Keratinocyte (primary cell): Measurements from ENCODE around the gene AGMAT. TPM values are rescaled to one million over a fixed set of nuclear protein-coding genes. Genes with fewer than 3 reads are reported as not detected.

Experiments
- DNase-seq: peaks from one replicate; pipeline ENCODE4 v3.0.0-alpha.2; 2011; ENCODE audit warnings: low read depth, missing footprints, low spot score
- FAIRE-seq: peaks from 2 replicates; lab custom pipeline; 2011; peaks lifted over from hg19 to GRCh38; lab: Jason Lieb, UNC
- H2AFZ ChIP-seq: 2 replicates; pipeline ENCODE4 v1.6.0; 2012; ENCODE audit warnings: low read length, control low read depth, inconsistent platforms; ENCODE audit not compliant: control insufficient read depth
- H3K27ac ChIP-seq: 2 replicates; pipeline ENCODE4 v1.5.1; 2011; ENCODE audit warnings: low read length; ENCODE audit not compliant: control insufficient read depth, insufficient read depth
- H3K27me3 ChIP-seq: 3 replicates; pipeline ENCODE4 v1.6.0; 2011; ENCODE audit warnings: low read length; ENCODE audit not compliant: control insufficient read depth, insufficient read depth; ENCODE audit errors: extremely low read depth
- H3K36me3 ChIP-seq, 2 experiments: 2 replicates in 1 of 2; 3 replicates in 1 of 2; pipeline ENCODE4 v1.5.1; 2011; ENCODE audit warnings: low read length in 2 of 2, mild to moderate bottlenecking in 1 of 2; ENCODE audit not compliant: control insufficient read depth in 2 of 2, insufficient read depth in 2 of 2; ENCODE audit errors: extremely low read depth in 1 of 2
- H3K4me1 ChIP-seq: 3 replicates; pipeline ENCODE4 v1.5.1; 2011; ENCODE audit warnings: low read length; ENCODE audit not compliant: control insufficient read depth, insufficient read depth; ENCODE audit errors: extremely low read depth
- H3K4me2 ChIP-seq: 3 replicates; pipeline ENCODE4 v1.6.0; 2011; ENCODE audit warnings: low read depth, low read length; ENCODE audit not compliant: control insufficient read depth, insufficient read depth; ENCODE audit errors: extremely low read depth
- H3K4me3 ChIP-seq, 3 experiments: fragments of 200-600 bp in 1 of 3; sonication (generic) in 1 of 3; 2 replicates in 2 of 3; 3 replicates in 1 of 3; pipeline ENCODE4 v1.5.1; 2011 to 2016; ENCODE audit warnings: low read length in 3 of 3, mild to moderate bottlenecking in 3 of 3, control low read depth in 2 of 3, inconsistent platforms in 1 of 3, low read depth in 1 of 3, mixed read lengths in 1 of 3, mixed run types in 1 of 3, moderate library complexity in 1 of 3; ENCODE audit not compliant: control insufficient read depth in 2 of 3, insufficient read depth in 2 of 3; ENCODE audit errors: extremely low read depth in 1 of 3
- H3K79me2 ChIP-seq: 2 replicates; pipeline ENCODE4 v1.6.0; 2012; ENCODE audit warnings: low read length; ENCODE audit not compliant: control insufficient read depth, insufficient read depth
- H3K9ac ChIP-seq: 3 replicates; pipeline ENCODE4 v1.6.0; 2011; ENCODE audit warnings: low read length; ENCODE audit not compliant: control insufficient read depth, insufficient read depth; ENCODE audit errors: extremely low read depth
- H3K9me1 ChIP-seq: 3 replicates; pipeline ENCODE4 v1.6.0; 2011; ENCODE audit warnings: low read length; ENCODE audit not compliant: control insufficient read depth, insufficient read depth; ENCODE audit errors: extremely low read depth
- H3K9me3 ChIP-seq: 2 replicates; pipeline ENCODE4 v1.5.1; 2012; ENCODE audit warnings: low read depth, low read length; ENCODE audit not compliant: control insufficient read depth
- H4K20me1 ChIP-seq: 3 replicates; pipeline ENCODE4 v1.6.0; 2011; ENCODE audit warnings: low read length; ENCODE audit not compliant: control insufficient read depth, insufficient read depth; ENCODE audit errors: extremely low read depth
- CTCF ChIP-seq, 3 experiments: IDR thresholded peaks in 1 of 3; conservative IDR thresholded peaks in 1 of 3; optimal IDR thresholded peaks in 1 of 3; 2 replicates in 2 of 3; 3 replicates in 1 of 3; pipeline versions ENCODE3 to v1.5.1; 2011; ENCODE audit warnings: low read length in 3 of 3, mild to moderate bottlenecking in 3 of 3, moderate library complexity in 2 of 3, control low read depth in 1 of 3, inconsistent platforms in 1 of 3; ENCODE audit not compliant: insufficient read depth in 2 of 3; ENCODE audit errors: extremely low read depth in 1 of 3
- EZH2 ChIP-seq: IDR thresholded peaks from one replicate; pipeline ENCODE4 v1.6.1; 2012; ENCODE audit warnings: inconsistent platforms, mild to moderate bottlenecking, low read length, moderate library complexity
- dilution Hi-C: fragments of 300-500 bp; cut with MboI; formaldehyde crosslinking; loops from one replicate; pipeline ENCODE4 v1.7.0; 2020; ENCODE audit warnings: low sequenced_read_pairs; ENCODE audit not compliant: extremely low pct_ligation_motif_present
- polyA plus RNA-seq, 5 experiments: library from polyadenylated mRNA; depleted of rRNA in 3 of 5; stranded (reverse) in 3 of 5; stranded (forward) in 1 of 5; unstranded in 1 of 5; fragments of >200 nt; gene quantifications; 1 replicate in 1 of 5; 2 replicates in 3 of 5; 3 replicates in 1 of 5; pipeline versions ENCODE4 v1.2.1 to v1.2.3, GENCODE V29; 2011 to 2012; ENCODE audit warnings: missing spikeins in 2 of 5, low read depth in 1 of 5, low replicate concordance in 1 of 5

AGMAT gene
- polyA plus RNA-seq, 1 donor (not counting 4 experiments of a cell fraction or from before 2014, with no cell fraction given): 0.21 TPM

GRCh38 chr1:15526021-15526489 lies 58.8 kb downstream of the AGMAT start:
- peaks cover 0 to 1% of the 10 kb centered on the region in 2 experiments for H3K36me3 ChIP-seq
- dilution Hi-C loops: no loop called here
- peak overlapping the region; percentile 89 for H2AFZ ChIP-seq
- no peaks in the 10 kb centered on the region for H3K9me3 ChIP-seq
- H3K79me2 ChIP-seq: peaks cover 16% of the 10 kb centered on the region
- peak; percentile 7 for DNase-seq
- no peaks in the 10 kb centered on the region for H3K27me3 ChIP-seq
- peak overlapping the region; percentile 79 for H3K27ac ChIP-seq
- TF ChIP-seq EZH2: no peak
- no peak for TF ChIP-seq CTCF (optimal IDR thresholded peaks at IDR 0.05 in 1 of 3, IDR thresholded peaks at IDR 0.05 in 1 of 3, conservative IDR thresholded peaks at IDR 0.05 in 1 of 3; ENCODE audit: extremely low read depth in 1 of 3, insufficient read depth in 2 of 3, low read length in 3 of 3)
- H3K4me3 ChIP-seq: peak overlapping the region; percentile 47 to 83 (median 72)
- H3K4me2 ChIP-seq: peak overlapping the region; percentile 95
- H3K9me1 ChIP-seq: no peaks in the 10 kb centered on the region
- peak overlapping the region; percentile 82 for H3K9ac ChIP-seq
- FAIRE-seq: no peak
- H3K4me1 ChIP-seq: peaks cover 21% of the 10 kb centered on the region
- no peaks in the 10 kb centered on the region for H4K20me1 ChIP-seq

- DNase-seq (no peak), FAIRE-seq (no peak)
- H3K27ac ChIP-seq: peak overlapping the region; percentile 79
- peak overlapping the region; percentile 82 for H3K9ac ChIP-seq
- no peak for TF ChIP-seq EZH2
- TF ChIP-seq CTCF (optimal IDR thresholded peaks at IDR 0.05 in 1 of 3, IDR thresholded peaks at IDR 0.05 in 1 of 3, conservative IDR thresholded peaks at IDR 0.05 in 1 of 3; ENCODE audit: extremely low read depth in 1 of 3, insufficient read depth in 2 of 3, low read length in 3 of 3): no peak
- no peaks in the 10 kb centered on the region for H3K9me1 ChIP-seq
- H3K4me2 ChIP-seq: peak overlapping the region; percentile 95
- peaks cover 21% of the 10 kb centered on the region for H3K4me1 ChIP-seq
- H3K9me3 ChIP-seq: no peaks in the 10 kb centered on the region
- dilution Hi-C loops: no loop called here
- H3K36me3 ChIP-seq: peaks cover 0 to under 1% of the 10 kb centered on the region in 2 experiments
- H4K20me1 ChIP-seq: no peaks in the 10 kb centered on the region
- peak overlapping the region; percentile 87 for H2AFZ ChIP-seq
- H3K79me2 ChIP-seq: peaks cover 16% of the 10 kb centered on the region
- H3K27me3 ChIP-seq: no peaks in the 10 kb centered on the region
- peak overlapping the region; percentile 47 to 83 (median 72) for H3K4me3 ChIP-seq
These were observed 59.5 kb downstream of the AGMAT start for GRCh38 chr1:15525050-15526020.
